HG03521 (cell line): ENCODE data around the gene STRADB.
"Not testable (repeated sequence)": the region's sequence is repeated elsewhere in the genome, so short reads cannot be mapped to it uniquely, and the experiment has no call there.

Source experiments
- ATAC-seq: cut with Tn5 transposase; IDR thresholded peaks from one replicate; pipeline ENCODE4 v1.9.1; 2021; ENCODE audit warnings: mild to moderate bottlenecking, moderate library complexity; ENCODE audit not compliant: unreplicated experiment

Gene STRADB

GRCh38 chr2:201429835-201430234, 21.7 kb upstream of the STRADB start:
- ATAC-seq, result not testable (repeated sequence)

- ATAC-seq, result not testable (repeated sequence)
Measured at GRCh38 chr2:201430322-201430721, 21.2 kb upstream of the STRADB start.

GRCh38 chr2:201430839-201431238, 20.7 kb upstream of the STRADB start:
- no peak for ATAC-seq

- no peak for ATAC-seq
Measured at GRCh38 chr2:201432038-201432620, 19.4 kb upstream of the STRADB start.

GRCh38 chr2:201432621-201433393, 18.7 kb upstream of the STRADB start:
- ATAC-seq, result no peak

GRCh38 chr2:201433394-201433995, 18.0 kb upstream of the STRADB start:
- no peak for ATAC-seq

GRCh38 chr2:201436141-201436540, 15.4 kb upstream of the STRADB start:
- no peak for ATAC-seq

GRCh38 chr2:201439336-201439922, 12.1 kb upstream of the STRADB start:
- ATAC-seq, result not testable (repeated sequence)

GRCh38 chr2:201440182-201440581, 11.4 kb upstream of the STRADB start:
- ATAC-seq, result no peak

GRCh38 chr2:201441409-201441808, 10.1 kb upstream of the STRADB start:
- ATAC-seq, result no peak

- no peak for ATAC-seq
Measured at GRCh38 chr2:201444746-201445465, 6.6 kb upstream of the STRADB start.

GRCh38 chr2:201447086-201447485, 4.5 kb upstream of the STRADB start:
- ATAC-seq, result no peak

- no peak for ATAC-seq
Measured at GRCh38 chr2:201448061-201448460, 3.5 kb upstream of the STRADB start.

GRCh38 chr2:201448701-201449100, 2.8 kb upstream of the STRADB start:
- ATAC-seq, result no peak

- no peak for ATAC-seq
Measured at GRCh38 chr2:201450954-201451291, 617 bp upstream of the STRADB start.

- no peak for ATAC-seq
Measured at GRCh38 chr2:201452058-201452921, 750 bp downstream of the STRADB start.

GRCh38 chr2:201452922-201453643, 1.5 kb downstream of the STRADB start:
- no peak for ATAC-seq

- no peak for ATAC-seq
Measured at GRCh38 chr2:201458381-201458780, 6.8 kb downstream of the STRADB start.

- ATAC-seq, result no peak
Measured at GRCh38 chr2:201460532-201460931, 9.0 kb downstream of the STRADB start.

- no peak for ATAC-seq
Measured at GRCh38 chr2:201464547-201464946, 13.0 kb downstream of the STRADB start.
